GM12864 (cell line): Measurements from ENCODE around the gene CLDN2.

Experiments used
- DNase-seq: peaks from one replicate; pipeline ENCODE4 v3.0.0-alpha.2; 2011; ENCODE audit warnings: low read depth
- H3K4me3 ChIP-seq: 2 replicates; pipeline ENCODE4 v1.5.1; 2011; ENCODE audit warnings: mild to moderate bottlenecking, low read depth, low read length, control low read depth
- TF ChIP-seq, protein P1 (sequence below): IDR thresholded peaks from 2 replicates; pipeline ENCODE4 v1.5.1; 2011; ENCODE audit warnings: low read depth, mild to moderate bottlenecking, moderate library complexity, low read length, control low read depth, inconsistent platforms; ENCODE audit errors: missing control alignments

CLDN2 gene

GRCh38 chrX:106917830-106918500, 2.2 kb upstream of the CLDN2 start:
- no peak for DNase-seq
- no peak overlapping the region for H3K4me3 ChIP-seq
- TF ChIP-seq, protein P1, sequence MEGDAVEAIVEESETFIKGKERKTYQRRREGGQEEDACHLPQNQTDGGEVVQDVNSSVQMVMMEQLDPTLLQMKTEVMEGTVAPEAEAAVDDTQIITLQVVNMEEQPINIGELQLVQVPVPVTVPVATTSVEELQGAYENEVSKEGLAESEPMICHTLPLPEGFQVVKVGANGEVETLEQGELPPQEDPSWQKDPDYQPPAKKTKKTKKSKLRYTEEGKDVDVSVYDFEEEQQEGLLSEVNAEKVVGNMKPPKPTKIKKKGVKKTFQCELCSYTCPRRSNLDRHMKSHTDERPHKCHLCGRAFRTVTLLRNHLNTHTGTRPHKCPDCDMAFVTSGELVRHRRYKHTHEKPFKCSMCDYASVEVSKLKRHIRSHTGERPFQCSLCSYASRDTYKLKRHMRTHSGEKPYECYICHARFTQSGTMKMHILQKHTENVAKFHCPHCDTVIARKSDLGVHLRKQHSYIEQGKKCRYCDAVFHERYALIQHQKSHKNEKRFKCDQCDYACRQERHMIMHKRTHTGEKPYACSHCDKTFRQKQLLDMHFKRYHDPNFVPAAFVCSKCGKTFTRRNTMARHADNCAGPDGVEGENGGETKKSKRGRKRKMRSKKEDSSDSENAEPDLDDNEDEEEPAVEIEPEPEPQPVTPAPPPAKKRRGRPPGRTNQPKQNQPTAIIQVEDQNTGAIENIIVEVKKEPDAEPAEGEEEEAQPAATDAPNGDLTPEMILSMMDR = no peak

- DNase-seq = no peak
- TF ChIP-seq, protein P1 = no peak
- no peak overlapping the region for H3K4me3 ChIP-seq
These were observed 1.4 kb downstream of the CLDN2 start for GRCh38 chrX:106921637-106922036.

DNA sequence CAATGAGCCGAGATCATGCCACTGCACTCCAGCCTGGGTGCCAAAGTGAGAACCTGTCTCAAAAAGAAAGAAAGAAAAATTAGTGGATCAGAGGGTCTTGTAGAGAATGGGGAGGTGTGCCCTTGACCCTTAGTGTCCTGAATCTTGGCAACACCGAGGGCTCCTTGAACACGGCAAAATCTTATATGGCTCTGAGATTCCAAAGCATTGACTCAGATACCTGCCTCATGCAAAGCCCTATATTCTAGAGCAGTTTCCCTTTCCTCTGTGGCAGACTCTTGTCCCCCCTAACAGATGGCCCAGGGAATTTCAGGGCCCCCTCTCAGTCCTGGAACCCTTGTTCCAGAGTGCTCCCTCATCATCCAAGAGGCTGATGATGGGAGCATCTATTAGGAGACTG, 6.8 kb downstream of the CLDN2 start:
- no peak for DNase-seq
- no peak overlapping the region for H3K4me3 ChIP-seq
- TF ChIP-seq, protein P1 = no peak

DNA sequence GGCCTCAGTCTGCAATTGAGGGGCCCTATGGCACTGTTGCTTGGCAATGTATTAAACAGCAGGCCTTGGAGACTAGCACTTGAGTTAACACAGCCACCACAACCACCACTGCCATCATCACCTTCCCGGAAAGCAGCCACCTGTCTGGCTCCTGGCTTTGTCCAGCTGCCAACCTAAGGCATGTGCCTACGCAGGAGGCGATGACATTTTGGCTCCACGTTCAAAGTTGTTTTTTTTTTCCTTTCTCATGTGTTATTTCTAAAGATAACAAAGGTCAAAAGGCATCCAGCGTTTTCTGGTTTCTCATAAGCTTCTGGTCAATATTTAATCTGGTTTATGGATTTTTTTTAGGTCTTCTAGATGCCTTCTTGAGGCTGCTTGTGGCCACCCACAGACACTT, 7.5 kb downstream of the CLDN2 start:
- no peak overlapping the region for H3K4me3 ChIP-seq
- no peak for DNase-seq
- TF ChIP-seq, protein P1 = no peak

DNA sequence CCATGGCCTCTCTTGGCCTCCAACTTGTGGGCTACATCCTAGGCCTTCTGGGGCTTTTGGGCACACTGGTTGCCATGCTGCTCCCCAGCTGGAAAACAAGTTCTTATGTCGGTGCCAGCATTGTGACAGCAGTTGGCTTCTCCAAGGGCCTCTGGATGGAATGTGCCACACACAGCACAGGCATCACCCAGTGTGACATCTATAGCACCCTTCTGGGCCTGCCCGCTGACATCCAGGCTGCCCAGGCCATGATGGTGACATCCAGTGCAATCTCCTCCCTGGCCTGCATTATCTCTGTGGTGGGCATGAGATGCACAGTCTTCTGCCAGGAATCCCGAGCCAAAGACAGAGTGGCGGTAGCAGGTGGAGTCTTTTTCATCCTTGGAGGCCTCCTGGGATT, 8.0 kb downstream of the CLDN2 start:
- TF ChIP-seq, protein P1 = no peak
- no peak overlapping the region for H3K4me3 ChIP-seq
- DNase-seq = no peak

DNA sequence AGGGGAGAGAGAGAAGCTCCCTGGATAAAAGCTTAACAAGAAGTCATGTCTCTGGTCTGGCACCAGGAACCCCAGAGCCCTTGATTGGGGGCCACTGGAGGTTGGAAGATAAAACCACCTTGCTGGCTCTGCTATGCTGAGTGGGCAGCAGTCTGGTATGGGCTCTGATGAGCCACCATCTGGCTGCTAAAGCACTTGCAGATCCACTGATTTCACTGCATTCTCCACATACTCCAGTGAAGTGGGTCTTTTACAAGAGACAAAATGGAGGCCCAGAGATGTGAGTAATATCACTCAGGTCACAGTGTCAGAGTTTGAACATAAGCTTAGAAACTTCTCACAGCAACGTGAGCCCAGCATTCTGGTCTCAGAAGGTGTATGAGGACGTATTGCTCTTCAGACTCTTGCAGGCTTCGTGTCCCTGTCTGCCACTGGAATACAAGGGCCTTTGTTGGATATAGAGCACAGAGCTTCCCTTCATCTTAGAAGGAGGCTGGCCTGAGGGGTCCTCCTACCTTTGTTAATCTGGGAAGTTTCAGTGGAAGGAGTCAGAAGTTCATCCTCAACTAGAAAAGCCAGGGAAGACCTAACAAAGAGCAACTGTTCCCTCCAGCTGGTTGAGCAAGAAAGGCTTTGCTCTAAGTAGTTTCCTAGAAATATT, 11.8 kb downstream of the CLDN2 start:
- H3K4me3 ChIP-seq = no peak overlapping the region
- no peak for DNase-seq
- TF ChIP-seq, protein P1 = no peak

- no peak overlapping the region for H3K4me3 ChIP-seq
- TF ChIP-seq, protein P1 = no peak
- DNase-seq = no peak
These were observed 12.3 kb downstream of the CLDN2 start for GRCh38 chrX:106932492-106932923.
